NCI-H1436 treated with DMSO at 0.1 percent for 48 hours (cell line): ENCODE measurements around the gene FBXW12.

Experiments
- DNase-seq: peaks from one replicate; lab custom pipeline; 2025; lab: John Stamatoyannopoulos, UW

FBXW12 gene

DNA sequence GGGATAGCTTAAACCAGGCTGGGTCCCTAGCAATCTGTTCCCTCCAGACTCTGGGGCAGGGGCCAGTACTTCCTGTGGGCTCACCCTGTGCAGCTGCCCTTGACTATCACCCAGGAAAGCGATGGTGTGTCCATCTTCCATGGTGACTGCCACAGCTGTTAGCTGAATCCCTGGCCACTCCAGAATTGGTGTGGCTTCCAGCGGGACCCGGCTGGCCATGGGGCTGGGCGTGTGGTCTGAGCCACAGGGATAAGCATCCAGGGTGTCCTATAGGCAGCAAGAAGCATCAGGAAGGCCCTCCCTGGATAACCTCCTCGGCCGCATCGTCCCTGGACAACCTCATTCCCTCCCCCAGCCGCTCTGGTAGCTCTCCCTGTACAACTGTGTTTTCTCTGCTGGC is 50.7 kb downstream of the FBXW12 start:
- DNase-seq, result no peak

DNA sequence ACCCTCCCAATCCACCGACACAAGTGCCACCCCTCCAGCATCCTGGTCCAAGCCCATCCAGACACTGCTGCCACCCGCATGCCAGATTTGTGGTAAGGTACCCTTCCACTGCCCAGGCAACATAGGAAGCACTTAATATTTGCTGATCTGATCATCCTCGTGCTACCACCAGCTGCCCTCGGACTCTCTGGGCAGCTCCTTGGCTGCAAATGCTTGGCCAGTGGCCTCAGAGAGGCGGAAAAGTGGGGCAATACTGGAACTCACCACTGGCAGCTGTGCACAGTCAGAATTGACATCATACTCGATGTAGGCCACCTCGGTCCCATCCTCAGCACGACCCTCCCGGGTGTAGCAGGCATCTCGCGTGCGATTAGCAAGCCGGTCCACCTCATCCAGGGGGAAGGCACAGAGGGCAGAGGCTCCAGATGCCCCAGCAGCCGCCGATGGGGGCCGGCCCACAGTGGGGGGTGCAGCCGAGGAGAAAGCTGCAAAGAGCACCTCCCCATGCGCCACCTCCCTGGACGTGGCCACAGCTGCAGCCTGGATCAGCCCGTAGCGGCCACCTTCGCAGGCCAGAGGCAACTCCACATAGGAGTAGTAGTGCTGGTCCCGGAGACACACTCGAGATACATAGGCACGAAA is 51.3 kb downstream of the FBXW12 start:
- DNase-seq, result no peak

DNA sequence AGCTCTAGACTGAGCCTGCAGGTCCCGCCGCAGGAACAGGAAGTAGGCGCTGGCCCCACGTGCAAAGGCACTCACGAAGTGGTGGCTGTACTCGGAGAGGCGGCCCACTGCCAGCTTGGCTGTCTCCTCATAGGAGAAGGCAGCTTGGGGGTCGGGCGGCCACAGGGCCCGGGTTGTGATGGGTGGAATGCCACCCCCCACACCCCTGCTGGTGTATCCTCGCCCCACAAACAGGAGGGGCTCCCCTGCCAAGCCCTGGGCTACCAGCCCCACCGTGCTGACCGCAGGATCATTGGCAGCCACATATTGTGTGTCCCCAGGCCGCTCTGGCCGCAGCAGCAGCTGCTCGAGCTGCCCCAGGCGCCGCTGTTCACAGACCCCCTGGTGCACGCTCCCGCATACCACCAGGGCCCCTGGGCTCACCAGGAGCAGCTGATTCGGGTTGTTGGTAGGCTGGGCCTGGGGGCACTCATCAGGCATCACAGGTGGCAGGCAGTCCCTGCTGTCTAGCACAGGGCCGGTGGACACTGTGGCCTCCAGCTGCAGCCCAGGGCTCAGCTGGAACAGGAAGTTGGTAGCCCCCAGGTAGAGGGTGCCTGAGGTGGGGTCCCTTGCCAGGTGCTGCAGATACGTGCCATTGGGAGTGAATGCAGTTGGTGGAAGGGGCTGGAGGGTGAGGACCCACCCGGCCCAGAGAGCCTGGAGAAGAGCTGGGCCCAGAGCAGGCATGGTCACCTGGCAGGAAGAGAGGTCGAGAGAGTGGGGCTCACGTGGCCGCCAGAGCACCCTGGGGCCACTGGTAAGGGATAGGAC is 52.1 kb downstream of the FBXW12 start:
- no peak for DNase-seq

DNA sequence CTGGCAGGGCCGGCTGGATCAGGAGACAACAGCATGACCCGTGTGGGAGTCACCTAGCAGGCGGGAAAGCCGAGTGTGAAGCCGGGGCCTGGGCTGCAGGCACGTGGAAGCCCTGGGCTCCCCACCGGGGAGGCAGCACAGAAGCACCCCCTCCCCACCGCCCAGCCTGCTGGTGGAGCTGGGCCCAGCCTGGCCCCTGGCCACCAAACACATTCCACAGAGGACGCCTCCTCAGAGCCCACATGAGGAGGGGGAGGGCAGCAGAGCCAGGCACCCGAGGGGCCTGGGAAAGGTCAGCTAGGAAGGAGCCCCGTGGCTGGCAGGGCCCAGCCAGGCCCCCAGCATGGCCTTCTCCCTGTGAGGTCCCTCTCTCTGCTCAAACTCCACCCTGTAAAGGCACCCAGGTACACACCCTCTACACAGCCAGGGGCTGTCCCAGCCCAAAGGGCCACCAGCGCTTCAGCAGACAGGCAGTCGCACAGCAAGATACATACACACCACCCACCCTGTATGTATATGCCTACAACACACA is 53.3 kb downstream of the FBXW12 start:
- no peak for DNase-seq

DNA sequence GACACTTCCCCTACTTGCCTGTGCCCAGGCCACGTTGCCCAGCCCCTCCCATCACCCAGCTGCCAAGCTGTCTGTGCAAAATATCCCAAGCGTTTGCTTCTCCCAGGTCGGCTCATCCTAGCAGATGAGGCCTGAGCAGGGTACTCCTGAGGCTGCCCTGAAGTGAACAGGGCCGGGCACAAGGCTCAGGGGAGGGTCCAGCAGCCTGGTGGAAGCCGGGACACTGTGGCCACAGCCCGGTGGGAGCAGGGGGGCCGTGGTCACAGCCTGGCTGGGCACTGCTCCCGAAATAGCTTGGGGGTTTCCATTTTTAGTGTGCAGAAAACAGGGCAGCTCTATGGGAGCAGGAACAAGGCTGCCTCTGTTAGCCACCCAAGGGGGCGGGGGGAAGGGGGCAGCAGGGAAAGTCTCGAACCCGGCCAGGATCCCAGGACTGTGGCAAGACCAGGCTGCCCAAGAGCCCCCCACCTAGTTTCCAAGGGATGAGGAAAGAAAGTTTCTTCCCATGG is 54.4 kb downstream of the FBXW12 start:
- no peak for DNase-seq

DNA sequence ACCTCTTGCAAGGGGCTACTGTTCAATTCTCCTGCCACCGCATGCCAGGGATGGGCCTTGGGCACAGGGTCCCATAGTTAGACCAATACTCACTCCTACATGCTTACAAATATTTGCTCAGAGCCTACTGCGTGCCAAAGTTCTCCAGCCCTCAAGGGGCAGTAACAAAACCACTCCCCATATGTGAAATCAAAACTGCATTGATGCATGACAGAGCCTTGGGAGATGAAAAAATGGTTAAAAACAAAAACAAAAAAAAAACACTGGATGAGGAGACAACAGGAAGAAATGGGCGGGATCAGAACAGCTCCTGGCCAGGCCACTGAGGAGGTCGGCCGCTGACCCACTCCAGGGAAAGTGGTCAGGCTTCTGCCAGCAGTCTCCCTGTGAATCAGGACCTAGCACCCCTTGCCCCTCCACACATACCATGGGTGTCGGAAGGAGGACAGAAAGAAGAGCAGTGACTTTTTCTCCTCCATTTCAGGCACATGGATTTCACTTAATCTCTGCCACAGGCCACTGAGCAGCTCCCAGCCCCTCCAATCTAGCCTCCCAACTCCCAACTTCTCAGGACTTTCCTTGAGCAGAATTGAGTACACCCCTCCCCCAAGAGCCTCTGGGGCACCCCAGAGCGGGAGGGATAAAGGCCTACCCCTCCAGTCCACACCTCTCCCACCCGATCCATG is 55.1 kb downstream of the FBXW12 start:
- DNase-seq, result no peak

DNA sequence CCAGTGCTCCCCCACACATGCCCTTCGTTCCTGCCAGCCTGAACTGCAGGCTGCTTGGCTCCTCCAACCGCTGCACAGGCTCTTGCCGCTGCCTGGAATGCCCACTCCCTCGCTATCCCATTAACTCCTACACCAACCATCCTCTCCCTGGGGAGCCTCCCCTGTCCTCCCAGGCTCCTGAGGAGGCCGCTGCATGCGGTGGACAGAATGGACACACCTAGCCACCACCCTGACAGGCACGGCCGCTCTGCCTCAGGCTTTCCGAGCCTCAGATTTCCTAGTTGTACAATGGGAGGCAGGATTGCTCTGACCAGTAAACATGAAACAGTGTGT is 55.6 kb downstream of the FBXW12 start:
- no peak for DNase-seq

DNA sequence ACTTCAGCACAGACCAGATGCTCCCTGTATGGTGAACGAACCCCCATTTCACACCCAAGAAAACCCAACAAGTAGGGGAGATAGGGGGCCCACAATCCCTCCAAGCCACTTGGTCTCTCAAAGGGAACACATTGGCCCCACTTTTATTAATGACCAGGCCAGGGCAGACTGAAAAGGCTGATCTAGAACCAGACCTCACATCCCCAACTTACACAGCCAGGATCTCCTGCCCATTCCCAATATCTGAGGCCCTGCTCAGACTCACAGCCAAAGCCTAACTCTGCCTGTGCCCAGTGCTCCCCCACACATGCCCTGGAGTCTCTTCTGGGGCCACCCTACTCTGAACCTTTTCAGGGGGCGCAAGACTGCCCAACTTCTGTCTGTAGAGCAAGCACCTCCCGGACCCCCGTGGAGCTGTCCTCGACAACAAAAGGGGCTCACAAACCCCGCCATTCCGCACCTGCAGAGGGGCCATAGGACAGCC is 56.1 kb downstream of the FBXW12 start:
- DNase-seq, result no peak

DNA sequence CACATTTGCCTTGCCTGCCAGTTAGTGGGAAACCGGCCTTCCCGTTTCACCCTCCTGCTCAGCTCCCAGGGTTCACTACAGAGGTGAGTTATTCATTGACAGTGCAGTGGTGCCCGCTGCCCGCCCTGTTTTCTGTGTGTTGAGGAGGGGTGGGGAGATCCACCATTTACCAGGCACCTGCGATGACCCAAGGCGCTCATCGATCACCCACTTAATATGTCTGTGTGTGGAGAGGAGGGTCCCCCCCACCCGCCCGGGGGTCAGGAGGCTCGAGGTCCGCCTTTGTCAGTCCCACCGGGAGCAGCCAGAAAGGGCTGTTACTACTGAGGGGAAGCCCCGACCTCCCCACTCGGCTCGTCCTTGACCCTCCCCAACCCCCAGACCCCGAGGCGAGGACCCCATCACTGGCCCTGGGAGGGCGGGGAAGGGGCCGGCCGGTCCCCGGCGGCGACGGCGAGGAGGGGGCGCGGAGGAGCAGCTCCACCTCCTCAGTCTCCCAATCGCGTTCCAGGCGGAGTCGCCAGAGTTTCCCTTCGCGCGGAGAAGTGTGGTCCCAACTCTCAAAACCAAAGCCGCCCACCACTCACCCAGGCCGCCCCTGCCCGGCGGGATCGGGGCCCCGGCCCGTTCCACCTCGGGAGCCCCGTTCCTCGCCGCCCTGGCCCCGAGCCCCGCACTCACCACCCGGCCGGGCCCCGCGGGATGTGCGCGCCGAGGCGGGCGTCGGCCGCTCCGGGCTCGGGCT is 56.7 kb downstream of the FBXW12 start:
- no peak for DNase-seq

DNA sequence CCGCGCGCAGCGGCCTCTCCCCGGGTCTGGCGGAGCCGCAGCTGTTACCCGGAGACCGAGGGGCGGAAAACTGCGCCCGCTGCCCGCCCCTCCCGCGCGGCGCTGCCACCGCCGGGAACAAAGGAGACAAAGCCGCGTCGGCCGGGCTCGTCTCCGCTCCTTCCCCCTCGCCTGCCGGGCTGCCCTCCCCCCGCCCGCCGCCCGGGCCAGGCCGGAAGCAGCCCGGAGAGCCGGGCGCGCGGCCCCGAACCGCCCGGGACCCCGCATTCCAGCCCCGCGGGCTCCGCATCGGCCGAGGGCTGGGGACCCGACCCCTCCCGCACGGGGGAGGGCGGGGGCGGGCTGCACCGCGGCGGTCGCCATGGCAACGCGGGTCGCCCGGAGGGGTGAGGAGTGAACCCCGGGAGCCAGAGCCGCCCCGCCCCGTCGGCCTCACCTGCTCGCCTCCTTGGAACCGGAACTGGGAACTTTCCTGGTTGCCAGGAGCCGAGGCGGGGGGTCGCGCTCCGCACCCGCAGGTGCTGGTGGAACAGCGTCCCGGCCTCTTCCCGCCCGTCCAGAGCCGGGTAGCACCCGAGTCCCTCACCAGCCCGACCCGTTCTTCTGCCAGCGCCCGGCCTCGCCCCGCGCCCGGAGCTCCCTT is 57.4 kb downstream of the FBXW12 start:
- no peak for DNase-seq

DNA sequence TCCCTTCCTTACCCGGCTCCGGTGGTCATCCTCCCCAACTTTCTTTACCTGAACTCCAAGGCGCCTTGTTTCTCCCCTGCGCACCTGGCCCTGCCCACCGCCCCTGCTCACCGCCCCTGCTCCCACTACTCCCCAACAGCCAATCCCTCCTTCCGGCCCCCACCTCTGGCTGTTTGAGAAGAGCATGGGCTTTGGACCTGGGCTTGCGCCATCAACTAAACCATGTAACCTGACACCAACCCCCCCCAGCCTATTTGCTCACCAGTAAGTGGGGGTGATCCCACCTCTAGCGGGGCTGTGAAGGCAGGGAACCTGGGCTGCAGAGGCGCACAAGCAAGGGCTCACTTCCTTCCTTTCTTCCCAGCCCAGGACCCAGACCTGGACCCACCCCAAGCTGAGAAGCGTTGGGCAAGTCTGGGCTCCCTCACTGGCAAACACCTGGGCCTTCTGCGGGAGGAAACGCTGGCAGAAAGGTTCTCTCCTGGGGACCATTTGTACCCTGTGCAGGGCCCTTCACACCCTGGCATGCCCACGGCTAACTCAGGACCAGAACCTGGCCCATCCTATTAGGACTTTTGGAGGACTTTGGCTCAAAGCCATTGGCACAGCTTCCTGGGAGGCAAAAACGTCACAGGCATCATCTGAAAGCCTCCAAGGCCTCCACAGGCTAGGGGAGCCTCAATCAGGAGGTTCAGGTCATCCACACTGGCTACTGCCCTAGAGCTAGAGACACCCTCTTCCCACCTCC is 58.1 kb downstream of the FBXW12 start, which contains the start of gene PLXNB1:
PLXNB1 (minus strand) TSS at position 127 of the 748 bp plus-strand sequence. CDS start 5,475 bp downstream, outside the sequence.
- no peak for DNase-seq

DNA sequence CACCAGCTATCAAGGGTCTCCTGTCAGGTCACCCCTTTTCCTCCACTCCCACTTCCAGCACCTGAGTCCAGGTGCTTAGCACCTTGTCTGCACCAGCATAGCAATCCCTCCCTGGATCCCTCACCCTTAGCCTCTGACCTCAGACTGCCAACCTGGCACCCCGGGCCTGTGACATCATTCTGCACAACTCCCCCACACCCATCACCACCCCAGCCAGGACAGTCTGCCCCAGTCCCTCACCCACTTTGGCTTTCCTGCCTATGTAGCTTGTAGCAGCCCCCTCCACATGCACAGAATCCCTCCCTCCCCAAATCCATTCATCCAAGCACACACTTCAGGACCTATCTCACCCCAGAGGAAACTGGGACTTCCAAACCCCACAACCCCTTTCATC is 58.7 kb downstream of the FBXW12 start:
- DNase-seq, result no peak

DNA sequence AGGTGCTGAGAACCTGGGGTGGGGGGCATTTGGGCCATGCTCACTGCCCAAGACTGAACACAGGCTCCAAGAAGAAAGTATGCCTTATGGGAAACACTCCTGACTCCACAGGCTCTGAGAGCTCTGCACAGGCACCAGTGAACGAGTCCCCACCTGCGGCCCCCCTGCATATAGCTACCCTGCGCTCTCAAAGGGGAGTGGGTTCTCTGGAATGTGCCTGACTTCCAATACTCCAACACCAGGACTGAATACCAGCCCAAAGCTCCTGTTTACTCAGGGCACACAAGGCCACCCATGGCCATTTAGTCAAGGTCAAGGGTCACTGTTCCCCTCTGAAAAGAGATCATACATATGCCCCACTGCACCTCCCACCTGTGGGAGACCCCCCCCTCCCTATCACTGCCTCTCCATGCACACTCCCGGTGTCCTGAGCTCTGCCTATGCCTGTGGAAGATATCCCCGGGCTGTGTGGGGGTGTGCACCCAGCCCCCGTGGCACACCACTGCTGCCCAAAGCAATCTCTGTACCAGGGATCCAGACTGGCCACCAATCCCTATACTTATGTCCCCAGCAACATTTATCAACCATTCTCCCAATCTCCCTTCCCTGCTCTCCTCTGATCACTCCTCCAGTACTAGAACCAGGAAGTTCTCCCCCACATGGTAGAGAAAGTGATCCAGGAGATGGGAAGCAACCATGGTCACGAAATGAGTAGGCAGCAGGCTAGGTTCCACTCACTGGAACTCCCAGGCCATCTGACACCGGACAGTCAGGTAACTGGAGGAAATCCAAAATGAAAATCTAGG is 59.4 kb downstream of the FBXW12 start:
- DNase-seq, result no peak

DNA sequence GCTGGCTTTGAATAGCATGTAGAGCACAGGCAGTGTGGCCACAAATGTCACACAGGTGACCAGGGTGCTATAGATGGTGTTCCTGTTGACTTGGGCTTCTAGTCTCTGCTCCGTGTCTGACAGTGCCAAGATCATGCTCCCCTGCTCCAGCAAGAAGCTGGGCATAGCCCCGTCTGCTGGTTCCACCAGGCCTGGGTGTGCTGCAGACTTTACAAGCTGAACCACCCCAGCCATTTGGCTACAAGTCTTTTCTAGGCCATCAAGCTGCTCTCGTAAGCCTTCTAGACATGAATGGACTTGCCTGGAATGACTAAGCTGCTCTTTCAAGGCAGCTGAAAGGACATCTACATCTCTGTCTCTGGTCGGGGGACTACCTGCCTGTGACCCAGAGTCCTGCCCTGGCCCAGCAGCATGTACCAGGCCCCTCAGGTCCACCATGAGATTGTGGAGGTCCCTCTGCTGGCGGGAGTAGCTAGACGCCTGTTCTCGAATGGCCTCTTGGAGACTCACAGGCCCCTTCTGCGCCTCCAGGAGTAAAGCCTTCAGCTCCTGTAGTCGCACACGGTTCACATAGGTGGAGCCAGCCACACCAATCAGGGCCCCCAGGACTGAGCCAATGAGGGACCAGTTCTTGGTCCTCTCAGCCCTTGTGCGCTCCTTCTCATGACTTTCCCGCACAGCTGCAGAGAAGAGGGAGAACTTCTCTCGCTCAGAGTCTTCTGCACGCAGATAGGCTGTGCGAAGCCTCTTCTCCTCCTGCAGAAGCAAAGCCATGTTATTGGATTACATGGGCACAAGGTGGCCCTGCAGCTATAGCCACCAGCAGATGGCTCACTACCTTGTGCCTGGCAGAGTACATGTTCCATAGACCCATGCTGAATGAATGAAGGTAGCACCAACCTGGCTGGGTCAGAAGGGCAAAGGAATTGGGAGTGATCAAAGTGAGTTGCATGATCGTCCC is 60.7 kb downstream of the FBXW12 start:
- DNase-seq, result no peak

DNA sequence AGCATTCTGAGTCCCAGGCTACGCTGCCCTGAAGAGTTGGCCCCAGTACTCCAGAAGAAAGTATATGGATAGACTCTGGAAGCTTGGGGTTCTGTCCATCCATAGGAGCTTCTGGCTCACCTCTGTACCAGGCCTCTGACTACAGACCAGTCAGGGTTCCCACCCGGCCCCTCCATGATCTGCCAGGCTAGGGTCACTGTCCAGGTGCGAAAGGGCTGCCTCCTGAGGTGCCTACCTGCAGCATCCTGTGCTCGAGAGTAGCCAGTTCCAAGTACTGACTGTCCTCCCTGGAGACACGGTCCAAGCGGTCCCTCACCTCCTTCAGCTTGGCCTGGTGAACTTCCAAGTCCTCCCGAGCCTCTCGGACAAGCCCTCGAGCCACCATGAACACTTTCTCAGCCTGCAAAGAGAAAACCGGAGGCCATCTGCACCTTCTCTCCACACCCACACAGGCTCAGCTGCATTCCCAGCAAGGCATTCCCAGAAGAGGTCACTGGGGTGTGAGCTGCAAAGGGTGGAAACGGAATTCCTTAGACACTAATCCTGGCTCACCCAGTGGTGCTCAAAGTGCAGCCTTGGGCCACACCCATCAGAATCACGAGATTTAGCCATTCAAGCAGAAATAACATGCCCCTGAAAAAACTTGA is 61.6 kb downstream of the FBXW12 start:
- no peak for DNase-seq

DNA sequence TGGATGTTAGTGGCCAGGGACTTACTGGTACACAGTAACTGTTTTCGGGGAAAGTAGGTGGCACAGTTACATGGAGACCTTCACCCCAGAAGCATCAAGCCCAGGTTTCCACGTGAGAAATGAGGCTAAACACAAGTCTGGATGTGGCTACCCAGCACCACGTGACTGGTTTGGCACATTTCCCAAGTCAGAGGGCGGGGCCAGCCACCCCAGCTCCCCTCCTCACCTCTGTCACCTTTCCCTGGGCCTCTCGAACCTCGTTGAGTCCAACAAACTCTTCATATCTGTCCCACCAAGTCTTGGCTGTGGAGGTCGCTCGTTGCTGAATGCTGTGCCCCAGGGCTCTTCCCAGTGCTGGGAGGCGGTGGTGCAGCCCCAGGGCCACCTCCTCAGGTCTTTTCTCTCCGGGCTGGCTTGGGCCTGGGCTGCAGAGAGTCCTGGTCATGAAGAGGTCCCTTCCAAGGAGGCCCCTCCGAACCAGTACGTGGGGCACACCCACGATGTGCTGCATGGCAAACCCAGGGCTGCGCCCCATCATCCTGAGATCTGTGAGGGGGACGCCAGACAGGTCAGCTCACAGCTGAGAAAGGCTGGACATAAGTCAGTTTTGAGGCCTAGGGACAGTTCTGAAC is 62.7 kb downstream of the FBXW12 start:
- no peak for DNase-seq

DNA sequence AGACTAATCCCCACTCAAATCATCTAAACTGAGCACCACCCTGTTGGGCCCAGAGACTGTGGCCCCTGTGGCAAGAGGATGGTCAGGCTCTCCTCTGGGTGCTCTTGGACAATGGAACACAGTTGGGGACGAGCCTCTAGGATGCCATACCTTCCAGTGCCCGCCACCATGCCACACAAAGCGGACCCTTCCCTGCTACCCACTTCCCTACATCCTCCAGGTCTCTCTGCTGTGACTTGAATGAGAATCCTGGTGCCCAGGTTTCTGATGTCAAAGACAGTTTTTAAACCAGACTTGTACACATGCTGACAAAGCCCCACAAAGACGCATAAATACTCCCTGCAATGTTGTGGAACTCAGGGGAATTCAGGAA is 63.2 kb downstream of the FBXW12 start:
- DNase-seq, result no peak
